OCI-LY3 (cell line): ENCODE data around the gene NEMF.
"Not testable (repeated sequence)": the region's sequence is repeated elsewhere in the genome, so short reads cannot be mapped to it uniquely, and the experiment has no call there.

Experiments
- CTCF ChIP-seq: fragments of 200-600, 300-600 bp; sonication (generic); IDR thresholded peaks from 2 replicates; pipeline ENCODE4 v1.5.1; 2014; ENCODE audit warnings: antibody characterized with exemption, low read length, low read depth
- EZH2phosphoT487 ChIP-seq: fragments of 200-600 bp; shearing (Covaris generic); IDR thresholded peaks from 2 replicates; pipeline ENCODE4 v1.6.1; 2018; ENCODE audit warnings: antibody characterized with exemption, mixed run types, low read depth

- TF ChIP-seq CTCF, EZH2phosphoT487: not testable (repeated sequence)
These were observed 43.7 kb upstream of the NEMF start for GRCh38 chr14:49896272-49896671.
